Keratinocyte (primary cell): ENCODE results near the gene MDH1B. TPM values are rescaled to one million over a fixed set of nuclear protein-coding genes. Genes with fewer than 3 reads are reported as not detected.

ENCODE experiments used
- DNase-seq: peaks from one replicate; pipeline ENCODE4 v3.0.0-alpha.2; 2011; ENCODE audit warnings: low read depth, missing footprints, low spot score
- FAIRE-seq: peaks from 2 replicates; lab custom pipeline; 2011; peaks lifted over from hg19 to GRCh38; lab: Jason Lieb, UNC
- H2AFZ ChIP-seq: 2 replicates; pipeline ENCODE4 v1.6.0; 2012; ENCODE audit warnings: low read length, control low read depth, inconsistent platforms; ENCODE audit not compliant: control insufficient read depth
- H3K27ac ChIP-seq: 2 replicates; pipeline ENCODE4 v1.5.1; 2011; ENCODE audit warnings: low read length; ENCODE audit not compliant: control insufficient read depth, insufficient read depth
- H3K27me3 ChIP-seq: 3 replicates; pipeline ENCODE4 v1.6.0; 2011; ENCODE audit warnings: low read length; ENCODE audit not compliant: control insufficient read depth, insufficient read depth; ENCODE audit errors: extremely low read depth
- H3K36me3 ChIP-seq, 2 experiments: 2 replicates in 1 of 2; 3 replicates in 1 of 2; pipeline ENCODE4 v1.5.1; 2011; ENCODE audit warnings: low read length in 2 of 2, mild to moderate bottlenecking in 1 of 2; ENCODE audit not compliant: control insufficient read depth in 2 of 2, insufficient read depth in 2 of 2; ENCODE audit errors: extremely low read depth in 1 of 2
- H3K4me1 ChIP-seq: 3 replicates; pipeline ENCODE4 v1.5.1; 2011; ENCODE audit warnings: low read length; ENCODE audit not compliant: control insufficient read depth, insufficient read depth; ENCODE audit errors: extremely low read depth
- H3K4me2 ChIP-seq: 3 replicates; pipeline ENCODE4 v1.6.0; 2011; ENCODE audit warnings: low read depth, low read length; ENCODE audit not compliant: control insufficient read depth, insufficient read depth; ENCODE audit errors: extremely low read depth
- H3K4me3 ChIP-seq, 3 experiments: fragments of 200-600 bp in 1 of 3; sonication (generic) in 1 of 3; 2 replicates in 2 of 3; 3 replicates in 1 of 3; pipeline ENCODE4 v1.5.1; 2011 to 2016; ENCODE audit warnings: low read length in 3 of 3, mild to moderate bottlenecking in 3 of 3, control low read depth in 2 of 3, inconsistent platforms in 1 of 3, low read depth in 1 of 3, mixed read lengths in 1 of 3, mixed run types in 1 of 3, moderate library complexity in 1 of 3; ENCODE audit not compliant: control insufficient read depth in 2 of 3, insufficient read depth in 2 of 3; ENCODE audit errors: extremely low read depth in 1 of 3
- H3K79me2 ChIP-seq: 2 replicates; pipeline ENCODE4 v1.6.0; 2012; ENCODE audit warnings: low read length; ENCODE audit not compliant: control insufficient read depth, insufficient read depth
- H3K9ac ChIP-seq: 3 replicates; pipeline ENCODE4 v1.6.0; 2011; ENCODE audit warnings: low read length; ENCODE audit not compliant: control insufficient read depth, insufficient read depth; ENCODE audit errors: extremely low read depth
- H3K9me1 ChIP-seq: 3 replicates; pipeline ENCODE4 v1.6.0; 2011; ENCODE audit warnings: low read length; ENCODE audit not compliant: control insufficient read depth, insufficient read depth; ENCODE audit errors: extremely low read depth
- H3K9me3 ChIP-seq: 2 replicates; pipeline ENCODE4 v1.5.1; 2012; ENCODE audit warnings: low read depth, low read length; ENCODE audit not compliant: control insufficient read depth
- H4K20me1 ChIP-seq: 3 replicates; pipeline ENCODE4 v1.6.0; 2011; ENCODE audit warnings: low read length; ENCODE audit not compliant: control insufficient read depth, insufficient read depth; ENCODE audit errors: extremely low read depth
- EZH2 ChIP-seq: IDR thresholded peaks from one replicate; pipeline ENCODE4 v1.6.1; 2012; ENCODE audit warnings: inconsistent platforms, mild to moderate bottlenecking, low read length, moderate library complexity
- dilution Hi-C: fragments of 300-500 bp; cut with MboI; formaldehyde crosslinking; loops from one replicate; pipeline ENCODE4 v1.7.0; 2020; ENCODE audit warnings: low sequenced_read_pairs; ENCODE audit not compliant: extremely low pct_ligation_motif_present
- polyA plus RNA-seq, 5 experiments: library from polyadenylated mRNA; depleted of rRNA in 3 of 5; stranded (reverse) in 3 of 5; stranded (forward) in 1 of 5; unstranded in 1 of 5; fragments of >200 nt; gene quantifications; 1 replicate in 1 of 5; 2 replicates in 3 of 5; 3 replicates in 1 of 5; pipeline versions ENCODE4 v1.2.1 to v1.2.3, GENCODE V29; 2011 to 2012; ENCODE audit warnings: missing spikeins in 2 of 5, low read depth in 1 of 5, low replicate concordance in 1 of 5
- small RNA-seq, 3 experiments: library from RNA; depleted of rRNA; stranded (forward); fragments of <200 nt; gene quantifications; one replicate each; pipeline ENCODE3, GENCODE V24; 2012; ENCODE audit warnings: low read depth in 3 of 3, low replicate concordance in 1 of 3; ENCODE audit not compliant: insufficient read length in 3 of 3
- TF ChIP-seq, protein P1 (sequence below), 3 experiments: IDR thresholded peaks in 1 of 3; conservative IDR thresholded peaks in 1 of 3; optimal IDR thresholded peaks in 1 of 3; 2 replicates in 2 of 3; 3 replicates in 1 of 3; pipeline versions ENCODE3 to v1.5.1; 2011; ENCODE audit warnings: low read length in 3 of 3, mild to moderate bottlenecking in 3 of 3, moderate library complexity in 2 of 3, control low read depth in 1 of 3, inconsistent platforms in 1 of 3; ENCODE audit not compliant: insufficient read depth in 2 of 3; ENCODE audit errors: extremely low read depth in 1 of 3

Gene MDH1B
- polyA plus RNA-seq, 1 donor (not counting 4 experiments of a cell fraction or from before 2014, with no cell fraction given) = 1.0 TPM

GRCh38 chr2:206688453-206688852, 76.7 kb downstream of the MDH1B start:
- Histone ChIP-seq H3K36me3 (no peaks in the 10 kb centered on the region), H3K4me1 (no peaks in the 10 kb centered on the region), H3K27me3 (peaks cover 4% of the 10 kb centered on the region), H3K79me2 (no peaks in the 10 kb centered on the region), H2AFZ (no peak overlapping the region), H3K27ac (no peak overlapping the region), H3K4me3 (no peak overlapping the region), H3K9ac (no peak overlapping the region), H4K20me1 (no peaks in the 10 kb centered on the region), H3K9me3 (no peaks in the 10 kb centered on the region), H3K9me1 (no peaks in the 10 kb centered on the region), H3K4me2 (no peak overlapping the region)
- DNase-seq (no peak), FAIRE-seq (no peak)
- dilution Hi-C loops = no loop called here
- TF ChIP-seq, protein P1, sequence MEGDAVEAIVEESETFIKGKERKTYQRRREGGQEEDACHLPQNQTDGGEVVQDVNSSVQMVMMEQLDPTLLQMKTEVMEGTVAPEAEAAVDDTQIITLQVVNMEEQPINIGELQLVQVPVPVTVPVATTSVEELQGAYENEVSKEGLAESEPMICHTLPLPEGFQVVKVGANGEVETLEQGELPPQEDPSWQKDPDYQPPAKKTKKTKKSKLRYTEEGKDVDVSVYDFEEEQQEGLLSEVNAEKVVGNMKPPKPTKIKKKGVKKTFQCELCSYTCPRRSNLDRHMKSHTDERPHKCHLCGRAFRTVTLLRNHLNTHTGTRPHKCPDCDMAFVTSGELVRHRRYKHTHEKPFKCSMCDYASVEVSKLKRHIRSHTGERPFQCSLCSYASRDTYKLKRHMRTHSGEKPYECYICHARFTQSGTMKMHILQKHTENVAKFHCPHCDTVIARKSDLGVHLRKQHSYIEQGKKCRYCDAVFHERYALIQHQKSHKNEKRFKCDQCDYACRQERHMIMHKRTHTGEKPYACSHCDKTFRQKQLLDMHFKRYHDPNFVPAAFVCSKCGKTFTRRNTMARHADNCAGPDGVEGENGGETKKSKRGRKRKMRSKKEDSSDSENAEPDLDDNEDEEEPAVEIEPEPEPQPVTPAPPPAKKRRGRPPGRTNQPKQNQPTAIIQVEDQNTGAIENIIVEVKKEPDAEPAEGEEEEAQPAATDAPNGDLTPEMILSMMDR (optimal IDR thresholded peaks at IDR 0.05 in 1 of 3, IDR thresholded peaks at IDR 0.05 in 1 of 3, conservative IDR thresholded peaks at IDR 0.05 in 1 of 3; ENCODE audit: extremely low read depth in 1 of 3, insufficient read depth in 2 of 3, low read length in 3 of 3) = no peak
- TF ChIP-seq EZH2 = no peak

Small RNAs within 50 kb of the gene (small RNA-seq; reads per million reads assigned to genes)
- 0 reads per million in 3 experiments for gene MIR3130-2
- 0 reads per million in 3 experiments for gene RF00019

Other genes with a start within 250 kb of the MDH1B start
- not detected in 3 replicates for gene FAM237A, start 122.8 kb downstream of the MDH1B start, polyA plus RNA-seq
- gene DYTN, start 46.9 kb downstream of the MDH1B start, polyA plus RNA-seq = not detected in 3 replicates
- 38.3 to 51.1 TPM (median 41.6 TPM) in 3 replicates for gene FASTKD2, start 278 bp upstream of the MDH1B start, polyA plus RNA-seq
- 0.07 to 0.36 TPM (median 0.25 TPM) in 3 replicates for gene CPO, start 174.2 kb upstream of the MDH1B start, polyA plus RNA-seq